ENCODE data around the gene ARMS2. TPM values are rescaled to one million over a fixed set of nuclear protein-coding genes. Genes with fewer than 3 reads are reported as not detected.
A peak's percentile ranks its signal among the peaks of the same experiment; 100 is the strongest.

ARMS2 gene
- total and polyA plus RNA-seq, 12 donors = 0.33 to 1.3 (median 0.94) TPM; not detected in 8

DNA sequence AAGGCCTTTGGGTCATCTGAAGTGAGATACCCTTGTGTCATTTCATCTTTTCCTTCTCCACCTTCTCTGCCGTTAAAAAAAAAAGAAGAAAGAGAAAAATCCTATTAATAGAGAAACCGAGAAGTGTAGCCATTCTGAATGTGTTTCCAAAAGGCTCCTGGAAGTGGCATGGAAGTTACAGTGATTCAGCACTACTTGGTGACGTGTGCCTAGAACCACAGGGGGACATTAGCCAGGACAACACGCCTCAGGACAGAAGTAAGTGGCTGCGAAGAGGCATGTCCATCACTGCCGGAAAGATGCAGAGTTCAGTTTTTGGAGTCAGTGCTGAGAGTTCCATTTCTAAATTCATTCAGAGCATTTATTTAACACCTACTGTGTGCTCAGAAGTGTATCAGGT, 13.2 kb downstream of the ARMS2 start:
- 83 to 91% methylated on average over 6 of the region's 6 CpGs for WGBS, 2 donors
- Histone ChIP-seq H3K27me3 (peaks cover 0 to 16% (median 0%) of the 10 kb centered on the region in 7 donors), H3K36me3 (peaks cover 0 to 13% (median 0%) of the 10 kb centered on the region in 9 donors), H3K27ac (no peak overlapping the region), H3K4me1 (peaks cover 8 to 76% (median 53%) of the 10 kb centered on the region in 9 donors), H3K9me3 (no peaks in the 10 kb centered on the region), H3K4me3 (no peak overlapping the region)
- ATAC-seq = no peak
- intact Hi-C loops (cut with DNase I) = loop anchor here in 1 of 10 donors (10.0 kb wide), 1 partner anchor 97 kb away; the partner anchor contains the start of gene DMBT1
- TF ChIP-seq, protein P1, sequence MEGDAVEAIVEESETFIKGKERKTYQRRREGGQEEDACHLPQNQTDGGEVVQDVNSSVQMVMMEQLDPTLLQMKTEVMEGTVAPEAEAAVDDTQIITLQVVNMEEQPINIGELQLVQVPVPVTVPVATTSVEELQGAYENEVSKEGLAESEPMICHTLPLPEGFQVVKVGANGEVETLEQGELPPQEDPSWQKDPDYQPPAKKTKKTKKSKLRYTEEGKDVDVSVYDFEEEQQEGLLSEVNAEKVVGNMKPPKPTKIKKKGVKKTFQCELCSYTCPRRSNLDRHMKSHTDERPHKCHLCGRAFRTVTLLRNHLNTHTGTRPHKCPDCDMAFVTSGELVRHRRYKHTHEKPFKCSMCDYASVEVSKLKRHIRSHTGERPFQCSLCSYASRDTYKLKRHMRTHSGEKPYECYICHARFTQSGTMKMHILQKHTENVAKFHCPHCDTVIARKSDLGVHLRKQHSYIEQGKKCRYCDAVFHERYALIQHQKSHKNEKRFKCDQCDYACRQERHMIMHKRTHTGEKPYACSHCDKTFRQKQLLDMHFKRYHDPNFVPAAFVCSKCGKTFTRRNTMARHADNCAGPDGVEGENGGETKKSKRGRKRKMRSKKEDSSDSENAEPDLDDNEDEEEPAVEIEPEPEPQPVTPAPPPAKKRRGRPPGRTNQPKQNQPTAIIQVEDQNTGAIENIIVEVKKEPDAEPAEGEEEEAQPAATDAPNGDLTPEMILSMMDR (IDR thresholded peaks at IDR 0.05) = no peak
- DNase-seq = no peak

DNA sequence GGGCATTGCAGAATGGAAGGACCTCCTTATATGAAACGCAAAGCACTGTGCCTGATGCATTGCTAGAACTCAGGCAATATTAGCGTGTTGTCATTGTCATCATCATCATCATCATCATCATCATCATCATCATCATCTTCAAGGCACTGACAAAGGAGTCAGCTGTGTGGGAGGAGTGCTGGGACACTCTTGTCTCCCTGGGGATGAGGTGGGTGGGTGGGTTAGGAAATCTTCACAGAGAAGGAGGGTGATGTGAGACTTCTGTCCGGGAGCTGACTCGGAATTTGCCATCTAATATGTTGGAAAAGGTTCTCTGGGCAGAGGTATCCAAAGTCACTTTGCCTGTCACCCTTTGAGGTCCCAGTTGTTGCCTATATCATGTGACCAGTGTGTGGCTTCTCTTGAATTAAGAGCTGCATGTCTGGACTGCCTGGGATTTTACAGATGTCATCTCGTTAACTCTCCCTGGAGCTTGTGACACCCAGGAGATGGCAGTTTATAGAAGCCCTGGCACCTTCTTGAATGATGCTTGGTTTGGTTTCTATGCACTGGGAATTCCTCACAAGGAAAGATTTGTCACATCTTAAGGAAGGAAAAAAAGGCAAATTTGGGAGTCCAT, 14.0 kb downstream of the ARMS2 start:
- Histone ChIP-seq H3K9me3 (no peaks in the 10 kb centered on the region), H3K36me3 (peaks cover 0 to 13% (median 0%) of the 10 kb centered on the region in 9 donors), H3K4me3 (no peak overlapping the region), H3K27ac (peak overlapping the region in 1 of 10 donors; percentile 49), H3K27me3 (peaks cover 0 to 9% (median 0%) of the 10 kb centered on the region in 7 donors), H3K4me1 (peaks cover 10 to 76% (median 58%) of the 10 kb centered on the region in 9 donors)
- DNase-seq = no peak
- intact Hi-C loops (cut with DNase I) = loop anchor here in 1 of 10 donors (10.0 kb wide), 1 partner anchor 96 kb away; the partner anchor contains the start of gene DMBT1
- 78 to 86% methylated on average over 5 of the region's 5 CpGs for WGBS, 2 donors
- ATAC-seq = peak in 1 of 8 donors; percentile 23
- TF ChIP-seq, protein P1 (IDR thresholded peaks at IDR 0.05) = no peak

DNA sequence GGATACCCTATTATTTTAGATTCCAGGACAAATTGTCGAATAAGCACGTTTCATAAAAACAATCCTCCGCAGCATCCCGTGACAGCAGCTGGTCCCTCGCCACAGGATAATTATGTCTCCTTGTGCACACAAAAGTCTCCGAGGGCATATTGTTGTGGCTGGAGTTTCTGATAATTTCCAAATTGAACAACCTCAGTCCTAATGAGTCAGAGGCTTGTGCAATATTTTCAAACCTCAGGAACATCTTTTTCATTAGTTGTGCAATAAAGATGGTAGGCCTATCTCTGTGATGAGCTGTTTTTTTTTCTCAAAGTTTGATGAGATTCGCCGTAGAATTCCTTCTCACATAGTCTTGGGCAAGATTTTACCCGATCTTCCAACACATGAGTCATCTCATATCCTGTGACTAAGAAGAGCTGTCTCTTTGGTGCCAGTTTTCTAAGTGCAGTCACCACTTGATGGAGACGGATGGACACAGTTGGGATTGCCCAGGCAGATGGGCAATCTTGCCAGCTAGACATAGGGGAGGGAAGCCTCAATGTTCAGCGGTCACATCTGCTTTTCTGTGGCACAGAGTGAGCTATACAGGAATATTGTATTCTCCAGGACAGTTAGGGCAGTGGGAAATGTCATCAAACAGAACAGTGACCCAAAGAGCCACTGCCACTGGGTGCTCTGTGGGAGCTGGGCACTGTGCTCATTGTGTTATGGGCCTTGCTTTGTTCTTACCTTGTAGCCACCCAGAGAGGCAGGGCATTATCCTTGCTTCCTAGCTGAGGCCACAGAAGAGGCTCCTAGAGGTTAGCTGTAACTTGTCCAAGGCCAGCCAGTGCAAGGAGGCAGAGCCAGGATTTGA, 14.7 kb downstream of the ARMS2 start:
- Histone ChIP-seq H3K27ac (peak overlapping the region in 5 of 10 donors; percentile 28 to 60 (median 45)), H3K36me3 (peaks cover 0 to 13% (median 0%) of the 10 kb centered on the region in 9 donors), H3K4me3 (no peak overlapping the region), H3K27me3 (peaks cover 0 to 1% (median 0%) of the 10 kb centered on the region in 7 donors), H3K4me1 (peaks cover 9 to 76% (median 58%) of the 10 kb centered on the region in 9 donors), H3K9me3 (no peaks in the 10 kb centered on the region)
- TF ChIP-seq, protein P1 (IDR thresholded peaks at IDR 0.05) = no peak
- no peak for DNase-seq
- intact Hi-C loops (cut with DNase I) = loop anchor here in 1 of 10 donors (10.0 kb wide), 1 partner anchor 96 kb away; the partner anchor contains the start of gene DMBT1
- 54 to 67% methylated on average over 11 of the region's 11 CpGs for WGBS, 2 donors
- peak in 7 of 8 donors; percentile 21 to 78 (median 55) for ATAC-seq

DNA sequence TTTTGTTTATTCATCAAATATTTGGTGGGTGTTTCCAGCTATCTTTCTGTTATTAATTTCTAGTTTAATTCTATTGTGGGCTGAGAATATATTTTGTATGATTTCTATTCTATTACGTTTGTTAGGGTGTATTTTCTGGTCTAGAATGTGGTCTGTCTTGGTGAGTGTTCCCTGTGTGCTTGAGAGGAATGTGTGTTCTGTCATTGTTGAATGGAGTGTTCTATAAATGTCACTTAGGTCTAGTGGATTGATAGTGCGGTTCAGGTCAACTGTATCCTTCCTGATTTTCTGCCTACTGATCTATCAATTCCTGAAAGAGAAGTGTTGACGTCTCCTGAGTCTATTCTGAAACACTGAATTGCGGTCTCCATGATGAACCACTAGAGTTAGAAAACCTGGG, 15.4 kb downstream of the ARMS2 start:
- Histone ChIP-seq H3K27me3 (no peaks in the 10 kb centered on the region), H3K4me1 (peaks cover 5 to 76% (median 59%) of the 10 kb centered on the region in 9 donors), H3K36me3 (peaks cover 0 to 13% (median 0%) of the 10 kb centered on the region in 9 donors), H3K9me3 (no peaks in the 10 kb centered on the region), H3K27ac (peak overlapping the region in 5 of 10 donors; percentile 28 to 60 (median 45)), H3K4me3 (no peak overlapping the region)
- TF ChIP-seq, protein P1 (IDR thresholded peaks at IDR 0.05) = no peak
- DNase-seq = no peak
- peak in 3 of 8 donors; percentile 33 to 65 (median 50) for ATAC-seq
- intact Hi-C loops (cut with DNase I) = loop anchor here in 1 of 10 donors (10.0 kb wide), 1 partner anchor 95 kb away; the partner anchor contains the start of gene DMBT1
- 53 to 66% methylated on average over 4 of the region's 4 CpGs for WGBS, 2 donors
